SU-DHL-6 (cell line): ENCODE results near the gene AOAH.

ENCODE experiments used
- H2AFZ ChIP-seq: fragments of 200-600 bp; sonication (generic); 2 replicates; pipeline ENCODE4 v1.6.1; 2014; ENCODE audit warnings: low read depth, mild to moderate bottlenecking, moderate library complexity, mixed read lengths, antibody characterized with exemption, low read length; ENCODE audit not compliant: severe bottlenecking
- H3F3A ChIP-seq: fragments of 200-600 bp; shearing (Covaris generic); 2 replicates; pipeline ENCODE4 v1.6.0; 2016; ENCODE audit warnings: antibody characterized with exemption, mild to moderate bottlenecking; ENCODE audit not compliant: insufficient read depth
- H3K27ac ChIP-seq: fragments of 200-600 bp; sonication (generic); 2 replicates; pipeline ENCODE4 v1.5.1; 2016; ENCODE audit warnings: low read depth, mild to moderate bottlenecking, low read length, moderate library complexity, mixed read lengths
- H3K27me3 ChIP-seq: fragments of 200-600 bp; sonication (generic), shearing (Covaris generic); 2 replicates; pipeline ENCODE4 v1.6.0; 2014; ENCODE audit warnings: mild to moderate bottlenecking, low read length
- H3K36me3 ChIP-seq: fragments of 200-600 bp; sonication (generic); 2 replicates; pipeline ENCODE4 v1.6.1; 2014; ENCODE audit warnings: mild to moderate bottlenecking, low read length, mixed read lengths
- H3K4me2 ChIP-seq: fragments of 300-600, 200-600 bp; shearing (Covaris generic), sonication (generic); 2 replicates; pipeline ENCODE4 v1.6.0; 2014; ENCODE audit warnings: low read length, low read depth, mild to moderate bottlenecking; ENCODE audit not compliant: poor library complexity, severe bottlenecking
- H3K4me3 ChIP-seq: fragments of 200-600 bp; sonication (generic); 2 replicates; pipeline ENCODE4 v1.5.1; 2014; ENCODE audit warnings: antibody characterized with exemption, low read length, mild to moderate bottlenecking, mixed read lengths; ENCODE audit not compliant: insufficient read depth, poor library complexity, severe bottlenecking
- H3K79me2 ChIP-seq: fragments of 200-600 bp; sonication (generic); 2 replicates; pipeline ENCODE4 v1.6.1; 2014; ENCODE audit warnings: mild to moderate bottlenecking, low read length, moderate library complexity; ENCODE audit not compliant: insufficient read depth
- H3K9ac ChIP-seq: fragments of 200-600 bp; sonication (generic); 2 replicates; pipeline ENCODE4 v1.7.0; 2014; ENCODE audit warnings: mild to moderate bottlenecking, low read length
- H3K9me2 ChIP-seq: fragments of 200-600 bp; sonication (generic); replicated peaks from 2 replicates; pipeline ENCODE4 v1.6.1; 2014; ENCODE audit warnings: low read length; ENCODE audit not compliant: insufficient read depth
- H3K9me3 ChIP-seq: fragments of 200-600 bp; sonication (generic); 2 replicates; pipeline ENCODE4 v1.6.1; 2014; ENCODE audit warnings: low read length, mixed read lengths; ENCODE audit not compliant: insufficient read depth
- H4K20me1 ChIP-seq: fragments of 200-600 bp; sonication (generic); 2 replicates; pipeline ENCODE4 v1.6.1; 2014; ENCODE audit warnings: low read depth, mild to moderate bottlenecking, antibody characterized with exemption, low read length, moderate library complexity, mixed read lengths
- CTCF ChIP-seq: fragments of 200-600 bp; sonication (generic); IDR thresholded peaks from one replicate; pipeline ENCODE4 v1.5.1; 2017; ENCODE audit warnings: antibody characterized with exemption, mild to moderate bottlenecking, low read length, moderate library complexity; ENCODE audit not compliant: insufficient read depth, poor library complexity, severe bottlenecking
- EZH2phosphoT487 ChIP-seq: fragments of 200-600 bp; sonication (generic), shearing (Covaris generic); conservative IDR thresholded peaks from 2 replicates; pipeline ENCODE4 v1.6.1; 2018; ENCODE audit warnings: mild to moderate bottlenecking, antibody characterized with exemption, low read length, moderate library complexity, mixed read lengths

The AOAH gene

GRCh38 chr7:36606976-36607720, 117.1 kb downstream of the AOAH start:
- H3K79me2 ChIP-seq = no peaks in the 10 kb centered on the region
- H3K4me2 ChIP-seq = no peak overlapping the region
- no peaks in the 10 kb centered on the region for H4K20me1 ChIP-seq
- no peak overlapping the region for H2AFZ ChIP-seq
- TF ChIP-seq EZH2phosphoT487 (no peak), CTCF (no peak)
- H3K9me3 ChIP-seq = no peaks in the 10 kb centered on the region
- H3K36me3 ChIP-seq = no peaks in the 10 kb centered on the region
- H3K4me3 ChIP-seq = no peak overlapping the region
- H3K9ac ChIP-seq = no peak overlapping the region
- no peaks in the 10 kb centered on the region for H3K27me3 ChIP-seq
- no peaks in the 10 kb centered on the region for H3F3A ChIP-seq
- no peak overlapping the region for H3K27ac ChIP-seq
- no peaks in the 10 kb centered on the region for H3K9me2 ChIP-seq

GRCh38 chr7:36606153-36606975, 117.9 kb downstream of the AOAH start:
- no peak for TF ChIP-seq CTCF
- TF ChIP-seq EZH2phosphoT487 = no peak
- Histone ChIP-seq H3K36me3 (no peaks in the 10 kb centered on the region), H3K79me2 (no peaks in the 10 kb centered on the region), H3K9me3 (no peaks in the 10 kb centered on the region), H3K4me2 (no peak overlapping the region), H4K20me1 (no peaks in the 10 kb centered on the region), H3K9me2 (no peaks in the 10 kb centered on the region), H3K27me3 (no peaks in the 10 kb centered on the region), H2AFZ (no peak overlapping the region), H3F3A (no peaks in the 10 kb centered on the region), H3K9ac (no peak overlapping the region), H3K27ac (no peak overlapping the region), H3K4me3 (no peak overlapping the region)

- TF ChIP-seq EZH2phosphoT487 (no peak), CTCF (no peak)
- H3F3A ChIP-seq = no peaks in the 10 kb centered on the region
- H4K20me1 ChIP-seq = no peaks in the 10 kb centered on the region
- no peak overlapping the region for H3K4me3 ChIP-seq
- no peak overlapping the region for H3K9ac ChIP-seq
- H3K36me3 ChIP-seq = no peaks in the 10 kb centered on the region
- H3K9me3 ChIP-seq = no peaks in the 10 kb centered on the region
- H3K27me3 ChIP-seq = no peaks in the 10 kb centered on the region
- no peak overlapping the region for H2AFZ ChIP-seq
- no peaks in the 10 kb centered on the region for H3K79me2 ChIP-seq
- H3K27ac ChIP-seq = no peak overlapping the region
- H3K9me2 ChIP-seq = no peaks in the 10 kb centered on the region
- no peak overlapping the region for H3K4me2 ChIP-seq
Observed at GRCh38 chr7:36605261-36606051, 118.8 kb downstream of the AOAH start.
